ENCODE measurements around the gene GASK1B. TPM values are rescaled to one million over a fixed set of nuclear protein-coding genes. Genes with fewer than 3 reads are reported as not detected.

GASK1B gene
- total and polyA plus RNA-seq, 2 of the 4 experiments (the other 2 are of a cell fraction), result 4.1 to 5.4 TPM

GRCh38 chr4:158131027-158131426 lies 41.8 kb downstream of the GASK1B start:
- Histone ChIP-seq H3K9me1 (ENCODE audit: insufficient read depth, low read length) (no peaks in the 10 kb centered on the region), H3K4ac (ENCODE audit: low read depth, low read length) (no peak overlapping the region), H3K23ac (ENCODE audit: low read depth, low read length) (no peak overlapping the region), H2BK15ac (ENCODE audit: low read depth, low read length) (no peak overlapping the region), H3K36me3 (ENCODE audit: control insufficient read depth, insufficient read depth, low read length) (no peaks in the 10 kb centered on the region), H4K20me1 (ENCODE audit: insufficient read depth, low read length) (no peaks in the 10 kb centered on the region), H2BK120ac (ENCODE audit: low read depth, low read length) (no peak overlapping the region), H3K56ac (ENCODE audit: extremely low read depth, insufficient read depth, low read length) (no peak overlapping the region), H2AK5ac (ENCODE audit: low read depth, low read length) (no peak overlapping the region), H2AK9ac (replicated peaks; ENCODE audit: low read depth, low read length, poor library complexity) (no peak overlapping the region), H4K8ac (ENCODE audit: low read depth in 2 of 2, low read length in 2 of 2) (no peak overlapping the region), H3K27ac (ENCODE audit: insufficient read depth, low read length) (no peak overlapping the region), H3K14ac (replicated peaks; ENCODE audit: low read depth, low read length) (no peak overlapping the region), H3K4me2 (ENCODE audit: low read depth, low read length) (no peak overlapping the region), H2BK5ac (ENCODE audit: low read depth, low read length, poor library complexity, severe bottlenecking) (no peak overlapping the region), H3K18ac (ENCODE audit: low read depth, low read length) (no peak overlapping the region), H3K9me3 (ENCODE audit: control insufficient read depth, insufficient read depth, low read length) (no peaks in the 10 kb centered on the region), H3K4me3 (ENCODE audit: insufficient read depth, low read depth, low read length) (no peak overlapping the region), H3K9ac (ENCODE audit: low read depth, low read length) (no peak overlapping the region), H2BK20ac (ENCODE audit: low read depth, low read length) (no peak overlapping the region), H3K79me1 (ENCODE audit: low read depth in 1 of 2, low read length in 2 of 2) (no peaks in the 10 kb centered on the region), H3K4me1 (ENCODE audit: control insufficient read depth, insufficient read depth, low read length) (no peaks in the 10 kb centered on the region), H4K91ac (ENCODE audit: insufficient read depth, low read depth, low read length) (no peak overlapping the region), H3K27me3 (ENCODE audit: control insufficient read depth, insufficient read depth, low read length) (no peaks in the 10 kb centered on the region), H2AFZ (replicated peaks; ENCODE audit: low read length, poor library complexity) (no peak overlapping the region), H4K5ac (ENCODE audit: low read depth, low read length) (no peak overlapping the region)
- TF ChIP-seq MXI1 (IDR thresholded peaks at IDR 0.05; ENCODE audit: borderline replicate concordance, low read depth, low read length), result no peak
- TF ChIP-seq MAFK (IDR thresholded peaks at IDR 0.05; ENCODE audit: low read depth, low read length), result no peak
- TF ChIP-seq, protein P1, sequence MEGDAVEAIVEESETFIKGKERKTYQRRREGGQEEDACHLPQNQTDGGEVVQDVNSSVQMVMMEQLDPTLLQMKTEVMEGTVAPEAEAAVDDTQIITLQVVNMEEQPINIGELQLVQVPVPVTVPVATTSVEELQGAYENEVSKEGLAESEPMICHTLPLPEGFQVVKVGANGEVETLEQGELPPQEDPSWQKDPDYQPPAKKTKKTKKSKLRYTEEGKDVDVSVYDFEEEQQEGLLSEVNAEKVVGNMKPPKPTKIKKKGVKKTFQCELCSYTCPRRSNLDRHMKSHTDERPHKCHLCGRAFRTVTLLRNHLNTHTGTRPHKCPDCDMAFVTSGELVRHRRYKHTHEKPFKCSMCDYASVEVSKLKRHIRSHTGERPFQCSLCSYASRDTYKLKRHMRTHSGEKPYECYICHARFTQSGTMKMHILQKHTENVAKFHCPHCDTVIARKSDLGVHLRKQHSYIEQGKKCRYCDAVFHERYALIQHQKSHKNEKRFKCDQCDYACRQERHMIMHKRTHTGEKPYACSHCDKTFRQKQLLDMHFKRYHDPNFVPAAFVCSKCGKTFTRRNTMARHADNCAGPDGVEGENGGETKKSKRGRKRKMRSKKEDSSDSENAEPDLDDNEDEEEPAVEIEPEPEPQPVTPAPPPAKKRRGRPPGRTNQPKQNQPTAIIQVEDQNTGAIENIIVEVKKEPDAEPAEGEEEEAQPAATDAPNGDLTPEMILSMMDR (conservative IDR thresholded peaks at IDR 0.05; ENCODE audit: low read depth, low read length), result no peak
- TF ChIP-seq SMC3 (IDR thresholded peaks at IDR 0.05; ENCODE audit: low read depth, low read length), result no peak
- TF ChIP-seq CHD1 (IDR thresholded peaks at IDR 0.05; ENCODE audit: low read depth, low read length), result no peak
- TF ChIP-seq MAZ (IDR thresholded peaks at IDR 0.05; ENCODE audit: borderline replicate concordance, low read depth, low read length), result no peak
- intact Hi-C loops (cut with micrococcal nuclease) (no loop called here), in situ Hi-C loops (cut with MboI; ENCODE audit: low sequenced_read_pairs) (no loop called here), dilution Hi-C loops (cut with HindIII; ENCODE audit: low sequenced_read_pairs, unreplicated experiment) (no loop called here)
- no TSS peak for BruUV-seq (replicated peaks)
- ChIA-PET CTCF (no interaction called here), POLR2A (ENCODE audit: unreplicated experiment) (no interaction called here)
- ATAC-seq (ENCODE audit: low read depth), result no peak
- no CpG with 5 or more reads among the region's 1 CpG for WGBS, 2 experiments (ENCODE audit: extremely low coverage in 2 of 2, insufficient read length in 1 of 2)
- DNase-seq, result no peak
